GM10266 (cell line): Measurements from ENCODE around the gene CBR3.
"Not testable (repeated sequence)": the region's sequence is repeated elsewhere in the genome, so short reads cannot be mapped to it uniquely, and the experiment has no call there.

ENCODE experiments used
- DNase-seq: peaks from one replicate; pipeline ENCODE4 v3.0.0; 2012; ENCODE audit errors: extremely low spot score
- CTCF ChIP-seq: IDR thresholded peaks from 2 replicates; pipeline ENCODE4 v1.5.1; 2012; ENCODE audit warnings: mild to moderate bottlenecking, low read depth; ENCODE audit not compliant: control insufficient read depth, insufficient read depth; ENCODE audit errors: missing control alignments

The CBR3 gene

GRCh38 chr21:36127977-36128376 lies 6.9 kb upstream of the CBR3 start:
- no peak for TF ChIP-seq CTCF
- no peak for DNase-seq

- DNase-seq = no peak
- TF ChIP-seq CTCF = no peak
Measured at GRCh38 chr21:36129219-36129618, 5.7 kb upstream of the CBR3 start.

GRCh38 chr21:36130414-36130762 lies 4.5 kb upstream of the CBR3 start:
- DNase-seq = not testable (repeated sequence)

- not testable (repeated sequence) for DNase-seq
Measured at GRCh38 chr21:36130839-36131238, 4.0 kb upstream of the CBR3 start.

GRCh38 chr21:36132696-36133095 lies 2.2 kb upstream of the CBR3 start:
- DNase-seq = no peak
- no peak for TF ChIP-seq CTCF

GRCh38 chr21:36135391-36136102 lies 668 bp downstream of the CBR3 start:
- no peak for TF ChIP-seq CTCF
- DNase-seq = peak; percentile 76

- DNase-seq = not testable (repeated sequence)
Measured at GRCh38 chr21:36139791-36140190, 4.9 kb downstream of the CBR3 start.

- TF ChIP-seq CTCF = peak; percentile 87
- DNase-seq = peak; percentile 72
Measured at GRCh38 chr21:36141513-36141925, 6.6 kb downstream of the CBR3 start.

GRCh38 chr21:36144233-36144632 lies 9.4 kb downstream of the CBR3 start:
- not testable (repeated sequence) for DNase-seq
